SH-SY5Y (cell line): Measurements from ENCODE around the gene MMP15.

Source experiments
- GATA2 ChIP-seq: IDR thresholded peaks from 2 replicates; pipeline ENCODE4 v1.6.1; 2011; ENCODE audit warnings: mild to moderate bottlenecking, low read depth, low read length
- GATA3 ChIP-seq: IDR thresholded peaks from 2 replicates; pipeline ENCODE4 v1.6.1; 2011; ENCODE audit warnings: low read depth, mild to moderate bottlenecking, low read length, moderate library complexity

DNA sequence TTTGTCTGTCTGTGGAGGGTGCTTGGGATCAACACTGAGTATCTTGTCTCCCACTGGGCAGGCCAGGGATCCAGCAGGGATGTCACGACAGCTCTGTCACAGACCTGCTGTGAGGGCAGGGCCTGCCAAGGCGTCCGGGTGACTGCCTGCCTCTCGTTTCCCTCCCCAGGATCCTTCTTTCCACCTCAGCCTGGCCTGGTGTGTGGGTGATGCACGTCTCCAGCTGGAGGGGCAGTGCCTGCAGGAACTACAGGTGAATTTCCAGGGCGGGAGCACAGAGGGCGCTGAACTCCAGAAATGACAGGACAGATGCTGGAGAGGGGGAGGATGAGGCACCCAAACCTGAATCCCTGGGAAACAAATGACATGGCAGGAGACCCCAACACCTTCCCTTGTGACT lies 6.8 kb upstream of the MMP15 start:
- TF ChIP-seq GATA2 (no peak), GATA3 (no peak)
